Loucy (cell line): ENCODE data around the gene CCDC88C.

Source experiments
- H2AFZ ChIP-seq: fragments of 200-600 bp; sonication (generic); 2 replicates; pipeline ENCODE4 v1.6.0; 2016; ENCODE audit warnings: antibody characterized with exemption, mild to moderate bottlenecking, low read length, moderate library complexity
- H3F3A ChIP-seq: fragments of 200-600 bp; 2 replicates; pipeline ENCODE4 v1.6.0; 2016; ENCODE audit warnings: antibody characterized with exemption, low read depth, mild to moderate bottlenecking
- H3K27me3 ChIP-seq: fragments of 200-600 bp; sonication (generic); 2 replicates; pipeline ENCODE4 v1.6.1; 2014; ENCODE audit warnings: low read length, mild to moderate bottlenecking; ENCODE audit not compliant: insufficient read depth, poor library complexity, severe bottlenecking
- H3K36me3 ChIP-seq: fragments of 200-600 bp; sonication (generic); 2 replicates; pipeline ENCODE4 v1.6.1; 2016; ENCODE audit warnings: low read length; ENCODE audit not compliant: insufficient read depth
- H3K4me1 ChIP-seq: fragments of 200-600 bp; sonication (generic); 2 replicates; pipeline ENCODE4 v1.5.1; 2014; ENCODE audit warnings: low read length, mild to moderate bottlenecking; ENCODE audit not compliant: insufficient read depth, poor library complexity, severe bottlenecking
- H3K4me2 ChIP-seq: fragments of 200-600 bp; sonication (generic); 2 replicates; pipeline ENCODE4 v1.6.0; 2014; ENCODE audit warnings: antibody characterized with exemption, low read length, low read depth, mild to moderate bottlenecking; ENCODE audit not compliant: poor library complexity, severe bottlenecking
- H3K4me3 ChIP-seq: fragments of 200-600 bp; sonication (generic); 2 replicates; pipeline ENCODE4 v1.5.1; 2014; ENCODE audit warnings: low read length, mild to moderate bottlenecking, mixed read lengths; ENCODE audit not compliant: poor library complexity, severe bottlenecking
- H3K79me2 ChIP-seq: fragments of 200-600 bp; sonication (generic); 2 replicates; pipeline ENCODE4 v1.6.1; 2014; ENCODE audit warnings: low read length; ENCODE audit not compliant: insufficient read depth
- H3K9ac ChIP-seq: fragments of 200-600 bp; sonication (generic); 2 replicates; pipeline ENCODE4 v1.6.0; 2014; ENCODE audit warnings: mild to moderate bottlenecking, low read depth, low read length, moderate library complexity; ENCODE audit not compliant: poor library complexity, severe bottlenecking
- H3K9me2 ChIP-seq: fragments of 200-600 bp; sonication (generic); replicated peaks from 2 replicates; pipeline ENCODE4 v1.6.1; 2016; ENCODE audit warnings: low read depth, low read length, mixed read lengths
- H3K9me3 ChIP-seq: fragments of 200-600 bp; sonication (generic); 2 replicates; pipeline ENCODE4 v1.6.1; 2014; ENCODE audit warnings: mild to moderate bottlenecking, antibody characterized with exemption, low read length, low read depth; ENCODE audit not compliant: insufficient read depth
- H4K20me1 ChIP-seq: fragments of 200-600 bp; sonication (generic); 2 replicates; pipeline ENCODE4 v1.6.0; 2014; ENCODE audit warnings: antibody characterized with exemption, low read length, mild to moderate bottlenecking; ENCODE audit not compliant: insufficient read depth, poor library complexity, severe bottlenecking
- CTCF ChIP-seq: fragments of 200-600 bp; sonication (generic); conservative IDR thresholded peaks from 2 replicates; pipeline ENCODE4 v1.5.1; 2014; ENCODE audit warnings: mild to moderate bottlenecking, antibody characterized with exemption, low read length
- EZH2phosphoT487 ChIP-seq: fragments of 200-600 bp; IDR thresholded peaks from 2 replicates; pipeline ENCODE4 v1.6.1; 2018; ENCODE audit warnings: antibody characterized with exemption, mild to moderate bottlenecking, moderate library complexity, borderline replicate concordance

CCDC88C gene

GRCh38 chr14:91352053-91352452 is 65.6 kb downstream of the CCDC88C start:
- peaks cover 16% of the 10 kb centered on the region for H3K4me1 ChIP-seq
- H3K79me2 ChIP-seq, result peaks cover 93% of the 10 kb centered on the region
- peaks cover 85% of the 10 kb centered on the region for H4K20me1 ChIP-seq
- no peaks in the 10 kb centered on the region for H3K9me3 ChIP-seq
- no peaks in the 10 kb centered on the region for H3K27me3 ChIP-seq
- H3K36me3 ChIP-seq, result peaks cover 48% of the 10 kb centered on the region; the same call in 1 of the 2 replicates
- TF ChIP-seq EZH2phosphoT487 (no peak), CTCF (no peak)
- H3K4me3 ChIP-seq, result no peak overlapping the region
- H3K4me2 ChIP-seq, result no peak overlapping the region
- H3K9me2 ChIP-seq, result no peaks in the 10 kb centered on the region
- H3K9ac ChIP-seq, result no peak overlapping the region
- H2AFZ ChIP-seq, result no peak overlapping the region
- no peaks in the 10 kb centered on the region for H3F3A ChIP-seq

- no peak overlapping the region for H2AFZ ChIP-seq
- no peak overlapping the region for H3K4me3 ChIP-seq
- H3K4me2 ChIP-seq, result peak overlapping the region; percentile 46
- H3K9me3 ChIP-seq, result no peaks in the 10 kb centered on the region
- H3F3A ChIP-seq, result no peaks in the 10 kb centered on the region
- peaks cover 16% of the 10 kb centered on the region for H3K4me1 ChIP-seq
- H3K79me2 ChIP-seq, result peaks cover 93% of the 10 kb centered on the region
- no peaks in the 10 kb centered on the region for H3K27me3 ChIP-seq
- H4K20me1 ChIP-seq, result peaks cover 85% of the 10 kb centered on the region
- H3K9me2 ChIP-seq, result no peaks in the 10 kb centered on the region
- no peak overlapping the region for H3K9ac ChIP-seq
- peaks cover 50% of the 10 kb centered on the region; the same call in 1 of the 2 replicates for H3K36me3 ChIP-seq
- TF ChIP-seq EZH2phosphoT487 (no peak), CTCF (no peak)
These were observed 66.1 kb downstream of the CCDC88C start for GRCh38 chr14:91351512-91351862.

- H3K4me1 ChIP-seq, result peaks cover 14% of the 10 kb centered on the region
- H3K9ac ChIP-seq, result no peak overlapping the region
- peak overlapping the region; percentile 31 for H3K4me3 ChIP-seq
- TF ChIP-seq EZH2phosphoT487, result no peak
- TF ChIP-seq CTCF, result no peak
- H3K4me2 ChIP-seq, result peak overlapping the region; percentile 46
- H3F3A ChIP-seq, result no peaks in the 10 kb centered on the region
- H3K27me3 ChIP-seq, result no peaks in the 10 kb centered on the region
- H3K9me2 ChIP-seq, result no peaks in the 10 kb centered on the region
- no peaks in the 10 kb centered on the region for H3K9me3 ChIP-seq
- peaks cover 44% of the 10 kb centered on the region; the same call in 1 of the 2 replicates for H3K36me3 ChIP-seq
- peaks cover 93% of the 10 kb centered on the region for H3K79me2 ChIP-seq
- peaks cover 85% of the 10 kb centered on the region for H4K20me1 ChIP-seq
- no peak overlapping the region for H2AFZ ChIP-seq
These were observed 66.7 kb downstream of the CCDC88C start for GRCh38 chr14:91350813-91351511.
